Spleen (tissue), 7 donors: ENCODE data around the gene PCYT2.

Source experiments
- CTCF ChIP-seq, 11 experiments: fragments of 200-600 bp in 7 of 11; fragments of 450-650 bp in 4 of 11; sonication (generic) in 4 of 11; IDR thresholded peaks in 8 of 11; conservative IDR thresholded peaks in 3 of 11; 1 replicate in 7 of 11; 2 replicates in 4 of 11; pipeline versions ENCODE4 v1.4.0 to v1.8.0; 2016 to 2021; ENCODE audit warnings: antibody characterized with exemption in 11 of 11, inconsistent platforms in 4 of 11, mild to moderate bottlenecking in 1 of 11
- POLR2A ChIP-seq, 3 donors: fragments of 450-650 bp; IDR thresholded peaks; one replicate each; pipeline ENCODE4 v1.5.1; 2017; ENCODE audit warnings: antibody characterized with exemption in 3 of 3, mild to moderate bottlenecking in 1 of 3
- POLR2AphosphoS5 ChIP-seq, 3 donors: sonication (generic); formaldehyde crosslinking; IDR thresholded peaks; one replicate each; pipeline ENCODE4 v1.5.1; 2017; ENCODE audit warnings: antibody characterized with exemption in 3 of 3
- donor health status: DM: no; HTN: no; CAD: no; lungs with moderate emphysema.
- donor health status: DM: no; HTN: no; CAD: no.
- donor health status: DM: no; HTN: no; CAD: no.

- TF ChIP-seq CTCF (IDR thresholded peaks at IDR 0.05 in 8 of 11, conservative IDR thresholded peaks at IDR 0.05 in 3 of 11), result no peak
- no peak for TF ChIP-seq POLR2A (IDR thresholded peaks at IDR 0.05)
- TF ChIP-seq POLR2AphosphoS5 (IDR thresholded peaks at IDR 0.05), result no peak
These were observed 20.5 kb upstream of the PCYT2 start for GRCh38 chr17:81931557-81932332.
